ENCODE data around the gene NOL4L.

Gene NOL4L

DNA sequence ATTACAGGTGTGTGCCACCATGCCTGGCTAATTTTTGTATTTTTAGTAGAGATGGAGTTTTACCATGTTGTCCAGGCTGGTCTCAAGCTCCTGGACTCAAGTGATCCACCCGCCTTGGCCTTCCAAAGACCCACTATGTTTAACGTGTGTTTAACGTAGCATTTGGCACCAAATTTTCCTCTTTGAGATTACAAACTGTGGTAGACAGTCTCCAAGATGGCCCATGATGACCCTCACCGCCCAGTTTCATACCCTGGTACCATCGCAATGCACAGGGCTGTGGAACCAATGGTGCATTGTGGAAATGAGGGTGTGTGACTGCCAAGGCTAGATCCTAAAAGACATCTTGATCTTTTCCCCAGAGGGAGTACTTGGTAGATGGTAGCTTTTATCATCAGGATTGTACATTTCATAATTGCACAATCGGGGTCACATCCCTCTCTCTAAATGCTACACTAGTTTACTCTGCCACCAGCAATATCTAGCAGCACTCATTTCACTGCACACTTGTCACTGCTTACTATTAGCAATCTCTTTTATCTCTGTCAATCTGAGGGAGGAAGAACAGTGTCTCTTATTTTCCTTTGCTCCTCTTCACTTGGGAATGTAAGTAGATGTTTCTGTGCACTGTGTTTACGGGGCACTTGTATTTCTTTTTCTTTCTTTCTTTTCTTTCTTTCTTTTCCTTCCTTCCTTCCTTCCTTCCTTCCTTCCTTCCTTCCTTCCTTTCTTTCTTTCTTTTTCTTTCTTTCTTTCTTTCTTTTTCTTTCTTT is 96.9 kb downstream of the NOL4L start:
- H3K4me3 ChIP-seq (ENCODE audit: low read depth, low read length) = no peak overlapping the region

DNA sequence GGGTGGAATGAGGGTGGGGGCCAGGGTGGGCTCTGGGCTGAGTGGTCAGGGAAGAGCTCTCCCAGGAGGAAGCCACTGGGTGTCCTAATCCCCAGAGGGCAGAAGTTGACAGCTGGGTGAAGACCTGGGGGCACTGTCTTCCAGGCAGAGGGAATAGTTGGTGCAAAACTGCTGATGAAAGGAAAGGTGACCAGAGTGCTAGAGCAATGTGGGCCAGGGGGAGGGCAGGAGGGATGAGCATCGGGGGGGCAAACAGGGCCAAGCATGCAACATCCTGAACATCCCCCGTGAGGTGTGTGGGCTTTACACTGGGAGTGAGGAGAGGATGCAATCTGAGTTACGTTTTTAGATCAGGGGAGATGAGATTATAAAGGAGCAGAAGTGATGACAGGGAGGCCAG is 97.8 kb downstream of the NOL4L start:
- no peak overlapping the region for H3K4me3 ChIP-seq (ENCODE audit: low read depth, low read length)

DNA sequence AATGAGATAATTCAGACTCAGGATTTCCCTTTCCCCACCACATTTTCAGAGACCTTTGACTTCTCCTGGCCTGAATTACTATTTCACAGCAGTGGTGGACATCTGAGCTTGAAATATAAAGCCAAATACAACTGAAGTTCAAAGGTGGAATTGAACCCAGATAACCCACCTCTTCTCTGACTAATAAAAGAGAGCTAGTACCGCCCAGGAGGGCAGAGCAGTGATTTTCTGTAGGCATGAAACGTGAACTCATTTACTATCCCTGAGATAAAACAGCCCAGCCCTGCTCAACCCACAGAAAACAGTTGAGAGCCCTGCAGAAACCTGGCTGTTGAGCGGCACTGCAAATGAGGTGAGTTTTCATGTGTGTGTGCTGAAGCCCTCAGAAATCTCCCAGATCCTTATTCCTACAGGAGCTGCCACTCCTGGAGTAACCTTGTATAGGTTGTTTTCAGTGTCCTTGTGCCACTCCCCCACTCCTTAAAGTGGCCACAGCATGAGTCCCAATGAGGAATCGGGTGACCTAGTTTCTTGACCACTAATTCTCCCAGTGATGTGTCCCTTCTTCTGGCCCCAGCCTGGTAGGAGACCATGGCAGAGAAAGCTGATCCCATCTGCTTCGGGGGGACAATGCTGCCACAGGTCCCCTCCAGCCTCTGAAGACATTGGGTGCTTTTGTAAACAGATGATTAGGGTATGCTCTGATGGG is 99.2 kb downstream of the NOL4L start:
- H3K4me3 ChIP-seq (ENCODE audit: low read depth, low read length) = no peak overlapping the region

GRCh38 chr20:32484958-32485769 is 100.0 kb downstream of the NOL4L start:
- peak overlapping the region; percentile 71 for H3K4me3 ChIP-seq (ENCODE audit: low read depth, low read length)

DNA sequence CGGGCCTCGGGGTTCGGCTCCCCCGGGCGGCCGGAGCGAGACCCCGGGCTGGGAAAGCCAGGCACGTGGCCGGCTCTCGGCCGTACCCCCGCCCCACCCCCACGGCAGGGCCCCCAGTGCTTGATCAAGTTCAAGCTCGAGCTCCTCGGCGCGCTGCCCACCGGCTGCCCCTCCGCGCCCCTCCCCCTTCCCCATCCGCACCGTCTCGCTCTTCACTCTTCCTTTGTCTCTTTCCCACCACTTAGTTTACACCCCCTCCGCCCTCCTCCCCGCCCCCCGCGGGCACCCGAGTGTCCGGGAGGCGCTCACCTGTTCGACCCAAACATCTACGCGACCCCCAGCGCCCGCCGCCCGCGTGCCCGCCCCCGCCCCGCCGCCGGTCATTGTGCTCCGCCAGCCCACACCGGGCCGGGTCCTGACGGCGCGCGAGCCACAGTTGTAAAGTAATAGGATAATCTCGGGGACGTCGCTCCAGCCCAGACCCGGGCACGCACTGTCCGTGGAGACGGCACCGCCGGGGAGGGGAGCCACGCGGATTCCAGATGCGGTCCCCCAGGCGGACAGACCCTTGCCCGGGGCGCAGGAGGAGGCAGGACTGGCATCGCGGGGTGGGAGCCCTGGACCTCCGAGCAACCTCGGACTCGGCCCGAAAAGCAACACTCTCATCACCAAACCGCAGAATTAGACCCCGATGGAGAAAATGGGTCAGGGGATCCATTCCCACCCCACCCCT is 100.7 kb downstream of the NOL4L start:
- H3K4me3 ChIP-seq (ENCODE audit: low read depth, low read length) = peak overlapping the region; percentile 71

GRCh38 chr20:32483351-32484224 is 101.5 kb downstream of the NOL4L start:
- H3K4me3 ChIP-seq (ENCODE audit: low read depth, low read length) = peak overlapping the region; percentile 71

DNA sequence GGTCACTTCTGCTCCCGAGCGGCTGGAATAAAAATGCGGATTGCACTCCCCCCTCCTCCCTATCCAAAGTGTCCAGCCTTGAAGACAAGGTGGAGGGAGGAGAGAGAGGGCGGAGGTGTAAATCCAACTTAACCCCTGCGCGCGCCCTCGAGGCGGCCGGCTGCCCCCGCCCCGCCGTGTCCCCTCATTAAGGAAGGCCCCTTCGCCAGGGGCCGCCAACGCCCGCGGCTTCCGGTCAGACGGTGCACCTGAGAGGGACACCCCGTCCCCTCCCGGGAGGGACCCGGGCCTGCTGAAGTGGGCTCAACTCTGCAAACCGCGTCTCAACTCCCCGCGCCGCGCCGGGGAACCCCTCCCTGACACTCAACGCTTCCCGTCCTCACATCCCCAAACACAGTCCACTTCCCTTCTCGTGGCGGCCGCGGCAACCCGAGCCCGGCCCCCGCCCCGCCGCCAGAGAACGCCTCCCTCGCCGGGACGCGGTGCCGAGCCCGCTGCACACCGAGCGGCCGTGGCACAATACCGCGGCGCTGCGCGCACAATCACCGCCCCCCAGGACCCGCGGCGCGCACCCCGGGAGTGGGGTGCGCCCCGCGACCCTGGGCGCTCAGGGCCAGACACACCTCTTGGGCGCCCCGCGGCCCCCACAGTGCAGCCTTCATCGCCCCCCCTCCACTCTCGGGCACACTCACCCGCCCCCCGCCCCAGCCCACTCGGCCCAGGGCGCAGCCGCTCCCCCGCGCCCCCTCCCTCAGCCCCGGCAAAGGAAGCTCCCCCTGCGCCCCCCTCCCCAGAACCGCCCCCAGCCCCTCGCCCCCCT is 102.5 kb downstream of the NOL4L start:
- peak overlapping the region; percentile 84 for H3K4me3 ChIP-seq (ENCODE audit: low read depth, low read length)

DNA sequence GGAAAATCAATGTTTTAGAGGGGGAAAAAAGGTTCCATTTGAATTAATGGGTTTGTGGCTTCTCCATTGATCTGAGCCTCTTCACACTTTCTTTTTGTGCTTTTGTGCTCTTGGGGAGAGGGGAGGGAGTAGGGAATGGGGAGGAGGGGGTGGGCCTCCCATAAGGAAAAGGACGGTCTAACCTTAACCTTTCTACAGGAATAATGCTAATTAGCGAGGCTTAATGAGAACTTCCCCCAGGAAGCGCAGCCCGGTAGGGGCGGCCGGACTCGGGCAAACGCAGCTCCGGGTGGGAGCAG is 103.0 kb downstream of the NOL4L start:
- peak overlapping the region; percentile 84 for H3K4me3 ChIP-seq (ENCODE audit: low read depth, low read length)

DNA sequence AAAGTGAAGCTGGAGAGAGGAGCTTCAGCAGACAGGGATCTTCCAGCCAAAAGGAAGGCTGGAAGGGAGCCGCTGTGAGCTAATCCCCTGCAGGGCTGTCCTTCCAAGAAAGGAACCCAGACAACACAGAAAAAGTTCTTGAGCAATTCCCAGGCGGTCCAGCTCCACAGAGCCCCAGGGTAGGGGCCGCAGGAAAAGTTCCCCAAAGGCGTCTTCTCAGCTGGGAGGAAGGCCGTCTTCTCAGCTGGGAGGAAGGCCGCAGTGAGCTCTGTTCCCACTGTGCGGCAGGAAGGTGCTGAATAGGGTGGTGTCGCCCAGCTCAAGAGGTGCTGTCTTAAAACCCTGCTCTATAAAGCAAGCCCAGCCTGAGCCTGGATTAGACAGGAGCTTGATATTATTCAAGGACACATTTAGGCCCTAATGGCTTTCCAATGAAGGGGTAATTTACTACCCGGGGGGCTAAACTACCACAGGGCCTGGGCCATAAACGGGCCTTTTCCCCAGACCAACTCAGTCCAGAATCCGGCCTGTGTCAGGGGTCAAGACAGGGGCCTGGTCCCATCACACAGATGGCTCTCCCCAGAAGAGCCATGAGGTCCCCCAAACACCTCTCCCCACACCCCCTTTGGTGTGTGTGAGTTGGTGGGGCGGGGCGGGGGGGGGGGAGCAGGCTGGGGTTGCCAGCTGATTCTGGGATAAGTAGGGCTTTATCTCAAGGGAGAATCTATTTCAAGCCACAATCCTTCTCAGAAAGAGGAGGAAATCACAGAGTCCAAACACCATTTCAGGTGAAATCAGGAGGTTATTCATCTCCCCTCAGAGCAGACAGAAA is 103.6 kb downstream of the NOL4L start:
- H3K4me3 ChIP-seq (ENCODE audit: low read depth, low read length) = peak overlapping the region; percentile 84

GRCh38 chr20:32480371-32481241 is 104.5 kb downstream of the NOL4L start:
- no peak overlapping the region for H3K4me3 ChIP-seq (ENCODE audit: low read depth, low read length)

DNA sequence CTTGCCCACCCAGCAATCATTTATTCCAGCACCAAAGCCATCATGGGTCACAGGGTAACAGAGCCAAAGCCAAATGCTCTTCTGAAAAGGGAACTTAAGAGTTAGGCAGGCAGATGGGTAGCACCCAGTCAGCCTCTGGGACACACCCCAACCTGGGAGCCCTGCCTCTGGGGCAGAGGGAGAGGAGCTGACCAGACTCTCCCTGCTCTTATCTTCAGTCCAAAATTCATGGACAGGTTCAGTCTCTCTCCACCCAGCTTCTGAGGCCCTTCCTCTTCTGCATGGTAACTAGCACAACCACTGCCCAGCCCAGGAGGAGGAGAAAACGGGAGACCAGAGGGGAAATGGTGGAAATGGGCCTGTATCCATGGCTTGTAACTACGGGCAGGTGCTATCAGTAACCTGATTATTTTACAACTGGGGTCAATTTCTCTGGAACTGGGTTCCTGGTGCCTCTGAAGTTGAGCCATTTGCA is 105.4 kb downstream of the NOL4L start:
- H3K4me3 ChIP-seq (ENCODE audit: low read depth, low read length) = no peak overlapping the region

GRCh38 chr20:32479012-32479411 is 106.1 kb downstream of the NOL4L start:
- no peak overlapping the region for H3K4me3 ChIP-seq (ENCODE audit: low read depth, low read length)

DNA sequence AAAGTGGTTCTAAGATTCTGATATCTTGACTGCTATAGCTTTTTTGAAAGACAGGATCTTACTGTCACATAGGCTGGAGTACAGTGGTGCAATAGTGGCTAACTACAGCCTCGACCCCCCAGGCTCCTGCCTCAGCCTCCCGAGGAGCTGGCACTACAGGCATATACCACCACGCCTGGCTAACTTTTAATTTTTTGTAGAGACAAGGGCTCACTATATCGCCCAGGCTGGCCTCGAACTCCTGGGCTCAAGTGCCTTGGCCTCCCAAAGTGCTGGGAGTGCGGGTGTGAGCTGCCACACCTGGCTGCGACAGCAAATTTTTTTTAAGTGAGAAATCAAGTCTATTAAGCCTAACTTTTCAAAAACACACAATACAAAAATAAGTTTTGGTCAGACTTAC is 106.6 kb downstream of the NOL4L start:
- H3K4me3 ChIP-seq (ENCODE audit: low read depth, low read length) = no peak overlapping the region

DNA sequence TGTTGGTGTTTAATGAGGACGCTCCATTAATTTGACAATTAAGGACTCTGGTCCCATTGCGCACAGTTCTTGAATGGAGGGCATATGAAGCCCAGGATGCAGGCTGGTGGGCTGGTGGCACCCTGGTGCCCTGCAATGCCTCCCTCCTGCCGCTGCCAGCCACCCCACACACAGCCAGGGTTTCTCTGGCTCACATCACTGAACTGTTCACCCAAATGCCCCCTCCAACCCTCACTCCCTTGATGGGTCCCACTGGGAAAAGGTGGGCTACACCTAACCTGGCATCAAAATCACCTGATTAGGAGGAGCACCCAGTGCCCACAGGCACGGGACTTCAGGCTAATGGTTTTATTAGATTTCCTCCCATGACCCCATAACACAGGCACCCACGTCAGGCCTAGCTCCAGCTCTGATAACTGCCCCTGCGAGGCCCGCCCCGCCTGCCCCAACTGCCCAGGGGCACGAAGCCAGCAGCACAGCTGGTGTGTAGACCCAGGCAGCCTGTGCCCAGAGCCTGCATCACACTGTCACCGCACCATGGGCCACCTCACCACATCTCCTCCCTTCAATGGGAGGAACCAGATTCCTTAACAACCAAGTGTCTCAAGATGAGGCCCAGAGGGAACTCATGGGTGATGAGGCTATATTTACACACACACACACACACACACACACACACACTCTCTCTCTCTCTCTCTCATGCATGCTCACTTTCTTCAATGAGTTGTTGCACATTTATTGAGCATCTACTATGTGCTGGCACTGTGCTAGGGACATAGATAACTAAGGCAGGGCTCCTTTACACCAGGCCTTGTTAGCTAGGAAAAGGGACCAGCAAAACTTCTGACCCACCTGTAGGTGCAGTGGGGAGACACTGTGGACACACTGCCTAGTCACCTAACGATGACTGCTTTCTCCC is 107.3 kb downstream of the NOL4L start:
- no peak overlapping the region for H3K4me3 ChIP-seq (ENCODE audit: low read depth, low read length)

GRCh38 chr20:32476684-32477593 is 108.2 kb downstream of the NOL4L start:
- H3K4me3 ChIP-seq (ENCODE audit: low read depth, low read length) = no peak overlapping the region

Data from iPS-11a (cell line).